ELR (cell line): ENCODE measurements around the gene ZFP62.
"Not testable (repeated sequence)": the region's sequence is repeated elsewhere in the genome, so short reads cannot be mapped to it uniquely, and the experiment has no call there.

Experiments used
- DNase-seq: peaks from one replicate; pipeline ENCODE4 v3.0.0-alpha.2; 2015; ENCODE audit warnings: low read depth

Gene ZFP62

DNA sequence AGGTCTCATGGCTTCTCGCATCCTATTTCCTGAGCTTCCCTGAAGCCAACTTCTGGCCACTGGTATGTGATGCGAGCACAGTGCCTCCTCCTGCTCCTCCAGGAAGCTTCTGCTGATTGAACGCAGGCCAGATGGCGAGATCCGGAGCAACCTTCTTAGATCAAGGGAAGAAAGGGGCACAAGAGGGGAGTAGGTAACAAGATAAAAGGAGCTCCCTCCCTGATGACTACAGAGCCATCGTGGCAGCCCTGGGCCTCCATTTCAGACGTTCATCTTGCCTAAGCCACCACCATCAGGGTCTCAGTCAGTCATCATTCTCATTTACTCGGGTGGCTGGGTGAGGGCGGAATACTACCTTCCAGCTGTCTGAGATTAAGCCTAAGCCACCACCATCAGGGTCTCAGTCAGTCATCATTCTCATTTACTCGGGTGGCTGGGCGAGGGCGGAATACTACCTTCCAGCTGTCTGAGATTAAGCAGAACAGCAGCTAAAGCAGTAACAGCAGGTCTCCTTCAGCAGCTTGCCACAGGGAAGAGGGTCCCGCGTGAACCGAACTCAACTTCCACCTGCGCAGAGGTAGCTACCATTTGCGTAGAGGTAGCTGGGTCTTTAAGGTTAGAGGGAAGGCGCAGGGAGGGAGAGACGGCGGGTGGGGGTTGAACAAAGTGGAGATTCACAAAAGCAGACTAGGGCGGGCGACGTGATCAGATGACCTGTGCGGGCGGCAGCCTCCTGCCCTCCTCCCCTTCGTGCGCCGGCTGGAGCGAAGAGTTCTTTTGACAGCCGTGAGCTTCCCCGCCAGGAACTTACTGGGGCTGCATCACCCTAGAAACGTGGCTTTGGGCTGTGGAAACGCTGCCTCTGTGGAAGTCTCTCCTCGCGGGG, 30.6 kb downstream of the ZFP62 start:
- peak; percentile 60 for DNase-seq

DNA sequence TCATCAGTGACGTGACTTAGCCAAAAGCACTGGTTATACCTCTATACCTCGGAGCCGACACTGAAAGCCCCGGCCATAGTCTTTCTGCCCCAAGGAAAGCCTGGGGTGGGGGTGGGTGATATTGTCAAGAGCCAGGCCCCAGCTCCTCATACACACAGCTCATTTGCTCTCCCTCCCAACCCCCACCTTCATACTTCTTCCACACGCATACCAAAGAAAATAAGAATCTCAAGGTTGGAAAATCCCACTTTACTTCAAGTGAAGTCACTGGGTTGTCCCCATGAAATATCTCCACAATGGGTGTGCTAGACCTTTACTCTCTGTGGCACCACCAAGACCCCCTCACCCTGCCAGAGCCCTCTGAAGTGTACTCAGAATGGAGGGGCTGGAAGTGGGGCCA, 31.4 kb downstream of the ZFP62 start:
- no peak for DNase-seq

DNA sequence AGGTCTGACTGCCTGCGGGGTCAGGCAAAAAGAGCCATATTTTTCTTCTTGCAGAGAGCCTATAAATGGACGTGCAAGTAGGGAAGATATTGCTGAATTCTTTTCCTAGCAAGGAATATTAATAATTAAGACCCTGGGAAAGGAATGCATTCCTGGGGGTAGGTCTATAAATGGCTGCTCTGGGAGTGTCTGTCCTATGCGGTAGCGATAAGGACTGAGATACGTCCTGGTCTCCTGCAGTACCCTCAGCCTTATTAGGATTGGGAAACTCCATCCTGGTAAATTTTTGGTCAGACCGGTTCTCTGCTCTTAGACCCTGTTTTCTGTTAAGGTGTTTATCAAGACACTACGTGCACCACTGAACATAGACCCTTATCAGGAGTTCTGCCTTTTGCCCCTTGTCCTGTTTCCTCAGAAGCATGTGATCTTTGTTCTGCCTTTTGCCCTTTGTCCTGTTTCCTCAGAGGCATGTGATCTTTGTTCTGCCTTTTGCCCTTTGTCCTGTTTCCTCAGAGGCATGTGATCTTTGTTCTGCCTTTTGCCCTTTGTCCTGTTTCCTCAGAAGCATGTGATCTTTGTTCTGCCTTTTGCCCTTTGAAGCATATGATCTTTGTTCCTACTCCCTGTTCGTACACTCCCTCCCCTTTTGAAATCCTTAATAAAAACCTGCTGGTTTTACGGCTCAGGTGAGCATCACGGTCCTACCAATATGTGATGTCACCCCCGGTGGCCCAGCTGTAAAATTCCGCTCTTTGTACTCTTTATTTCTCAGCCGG, 32.1 kb downstream of the ZFP62 start:
- DNase-seq = not testable (repeated sequence)

DNA sequence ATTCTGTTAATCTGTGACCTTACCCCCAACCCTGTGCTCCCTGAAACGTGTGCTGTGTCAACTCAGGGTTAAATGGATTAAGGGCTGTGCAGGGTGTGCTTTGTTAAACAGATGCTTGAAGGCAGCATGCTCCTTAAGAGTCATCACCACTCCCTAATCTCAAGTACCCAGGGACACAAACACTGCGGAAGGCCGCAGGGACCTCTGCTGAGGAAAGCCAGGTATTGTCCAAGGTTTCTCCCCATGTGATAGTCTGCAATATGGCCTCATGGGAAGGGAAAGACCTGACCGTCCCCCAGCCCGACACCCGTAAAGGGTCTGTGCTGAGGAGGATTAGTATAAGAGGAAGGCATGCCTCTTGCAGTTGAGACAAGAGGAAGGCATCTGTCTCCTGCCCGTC, 33.7 kb downstream of the ZFP62 start:
- DNase-seq = not testable (repeated sequence)

DNA sequence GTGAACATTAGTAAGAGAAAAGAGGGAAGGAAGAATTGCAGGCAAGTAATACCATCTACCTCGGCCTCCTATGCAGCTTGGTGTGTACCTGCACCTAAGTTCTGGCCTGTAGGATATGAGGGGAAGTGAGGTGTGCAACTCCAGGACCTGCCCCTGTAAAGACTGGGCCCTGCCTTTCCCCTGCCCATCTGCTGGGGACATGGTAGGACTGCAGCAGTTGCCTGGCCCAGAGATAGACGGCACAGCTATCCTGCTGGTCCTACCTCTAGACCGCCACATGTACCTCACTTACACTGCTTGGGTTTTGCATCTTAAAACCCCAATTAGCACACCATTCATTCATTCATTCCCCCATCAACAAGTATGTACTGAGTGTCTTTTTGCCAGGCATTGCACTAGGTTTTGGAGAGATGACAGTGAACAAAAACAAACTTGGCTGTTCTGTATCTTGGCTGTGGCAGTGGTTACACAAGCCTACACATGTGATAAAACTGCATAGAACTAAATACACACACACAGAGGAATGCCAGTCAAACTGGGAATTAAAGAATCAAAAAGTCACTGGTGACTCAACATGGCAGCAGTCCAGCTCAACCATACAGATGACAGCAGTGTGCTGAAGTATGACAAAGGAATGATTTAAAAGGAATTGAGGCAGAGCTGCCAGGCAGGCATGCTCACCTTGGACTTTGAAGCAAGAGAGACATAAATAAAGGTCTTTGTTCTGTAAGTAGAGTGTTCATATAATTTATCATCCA, 35.1 kb downstream of the ZFP62 start:
- DNase-seq = peak; percentile 77

DNA sequence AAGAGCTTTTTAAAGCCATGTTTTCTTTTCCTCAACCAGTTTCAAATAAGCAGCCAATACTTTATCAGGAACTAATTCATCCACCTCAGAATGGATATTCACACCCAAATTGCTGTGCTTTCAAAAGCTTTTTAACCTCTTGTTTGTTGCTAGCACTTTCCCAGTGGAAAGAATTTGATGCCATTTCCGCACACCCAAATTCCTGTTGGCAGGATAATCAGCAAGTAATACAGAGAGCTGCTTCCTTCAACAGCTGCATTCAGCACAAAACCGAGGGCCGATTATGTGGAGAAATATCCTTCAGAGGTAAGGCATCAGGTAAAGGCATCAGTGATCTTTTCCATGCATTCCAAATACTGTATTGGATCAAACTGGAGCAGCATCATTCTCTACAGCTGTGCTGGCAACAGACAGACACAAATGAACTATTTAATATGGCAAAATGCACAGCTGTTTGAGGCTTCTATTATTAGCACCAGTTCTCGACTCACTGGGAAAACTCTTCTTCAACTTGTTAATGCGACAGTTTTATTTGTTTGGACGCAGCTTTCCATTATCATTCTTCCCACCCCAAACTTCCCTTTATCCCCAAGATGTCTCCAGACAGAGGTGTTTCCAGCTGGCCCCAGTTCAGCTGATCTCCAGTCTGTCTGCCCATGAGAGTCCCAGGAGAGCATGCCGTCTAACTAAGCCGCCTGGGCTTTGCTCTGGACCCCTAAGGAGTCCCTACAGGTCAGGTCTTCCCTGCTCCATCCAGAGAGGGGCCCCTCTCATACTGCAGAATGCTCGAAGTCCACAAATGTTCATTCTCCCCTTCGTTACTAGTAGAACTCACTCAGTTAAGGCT, 36.2 kb downstream of the ZFP62 start:
- no peak for DNase-seq

DNA sequence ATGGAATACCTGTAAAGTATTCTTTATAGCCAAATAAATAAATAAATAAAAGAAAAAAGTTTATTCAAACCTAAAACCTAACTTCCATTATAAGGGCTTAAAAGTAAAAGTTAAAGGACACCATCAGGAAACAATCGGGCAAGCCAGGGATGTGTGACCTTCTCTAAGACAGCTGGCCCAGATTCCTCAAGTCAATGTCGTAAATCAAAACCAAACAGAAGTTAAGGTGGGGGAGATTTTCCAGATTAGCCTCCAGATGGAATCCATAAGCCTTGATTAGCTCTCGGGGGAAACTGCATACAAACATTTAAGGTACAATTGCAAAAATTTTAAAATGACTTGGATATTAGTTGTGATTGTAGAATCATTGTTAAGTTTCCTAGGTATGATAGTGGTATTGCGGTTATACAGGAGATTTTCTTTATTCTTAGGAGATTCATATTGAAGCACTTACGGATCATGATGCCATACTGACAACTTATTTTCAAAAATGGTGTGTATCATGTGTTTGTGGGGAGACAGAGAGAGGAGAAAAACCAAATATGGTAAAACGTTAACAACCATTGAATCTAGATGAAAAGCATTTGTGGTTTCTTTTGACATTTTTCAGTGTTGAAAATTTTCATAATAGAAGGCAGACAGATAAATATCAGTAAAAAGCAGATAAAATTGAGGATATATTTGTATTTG, 37.0 kb downstream of the ZFP62 start:
- no peak for DNase-seq

DNA sequence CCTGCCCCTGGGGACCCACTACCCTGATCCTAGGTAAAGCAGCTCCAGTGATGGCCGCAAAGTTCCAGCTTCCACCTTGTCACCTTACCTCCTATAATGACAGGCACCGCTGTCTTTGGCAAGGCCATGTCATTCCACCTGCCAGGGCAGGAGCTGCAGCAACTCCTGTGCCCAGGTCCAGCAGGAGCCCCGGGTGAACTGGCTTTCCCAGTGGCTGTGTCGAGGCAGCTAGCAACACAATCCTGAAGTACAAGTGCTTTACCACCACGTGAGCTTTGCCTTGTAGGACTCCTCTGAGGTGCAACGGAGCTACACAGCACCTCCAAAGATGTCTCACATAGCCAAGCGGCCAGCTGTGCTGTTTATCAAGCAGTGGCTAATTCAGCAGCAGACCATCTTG, 37.7 kb downstream of the ZFP62 start:
- no peak for DNase-seq

DNA sequence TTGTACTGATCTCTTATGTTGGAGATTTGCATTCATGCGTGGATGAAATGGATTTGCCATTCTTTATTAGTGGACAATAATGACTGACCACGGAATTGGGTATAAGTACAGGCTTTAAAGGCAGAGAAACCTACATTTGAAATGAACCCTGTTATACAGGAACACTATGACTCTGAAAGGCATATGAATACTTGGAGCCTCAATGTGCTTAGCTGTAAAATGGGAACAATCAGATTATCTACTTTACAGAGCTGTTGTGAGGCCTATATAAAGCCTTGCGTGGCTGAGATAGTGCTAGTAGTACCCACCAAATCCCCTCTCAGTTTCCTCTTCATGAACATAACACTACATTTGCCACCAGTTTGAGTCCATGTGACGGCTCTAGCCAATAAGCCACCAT, 39.5 kb downstream of the ZFP62 start:
- DNase-seq = no peak

DNA sequence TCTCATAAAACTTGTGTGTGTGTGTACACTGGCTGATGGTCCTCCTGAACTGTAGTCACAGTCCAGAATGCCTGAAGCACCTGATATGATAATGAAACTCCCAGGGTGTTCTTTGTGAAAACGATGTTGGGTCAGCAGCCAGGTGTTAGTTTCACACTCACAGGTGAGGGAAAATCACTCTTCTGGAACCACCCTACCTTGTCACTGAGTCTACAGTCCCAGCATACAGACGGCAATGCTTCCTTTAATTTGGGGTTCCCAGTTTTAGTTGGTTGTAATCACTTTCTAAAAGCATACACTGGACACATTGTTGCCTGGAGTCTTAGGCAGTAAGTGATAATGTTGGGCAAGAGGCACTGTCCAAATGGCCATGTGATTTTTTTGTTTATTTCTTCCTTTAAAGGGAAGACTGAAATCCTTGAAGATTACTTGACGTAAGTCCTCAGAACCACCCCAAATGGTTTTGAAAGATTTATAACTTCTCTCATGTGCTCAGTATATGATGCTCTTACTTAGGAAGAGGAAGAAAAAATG, 40.2 kb downstream of the ZFP62 start:
- DNase-seq = no peak

DNA sequence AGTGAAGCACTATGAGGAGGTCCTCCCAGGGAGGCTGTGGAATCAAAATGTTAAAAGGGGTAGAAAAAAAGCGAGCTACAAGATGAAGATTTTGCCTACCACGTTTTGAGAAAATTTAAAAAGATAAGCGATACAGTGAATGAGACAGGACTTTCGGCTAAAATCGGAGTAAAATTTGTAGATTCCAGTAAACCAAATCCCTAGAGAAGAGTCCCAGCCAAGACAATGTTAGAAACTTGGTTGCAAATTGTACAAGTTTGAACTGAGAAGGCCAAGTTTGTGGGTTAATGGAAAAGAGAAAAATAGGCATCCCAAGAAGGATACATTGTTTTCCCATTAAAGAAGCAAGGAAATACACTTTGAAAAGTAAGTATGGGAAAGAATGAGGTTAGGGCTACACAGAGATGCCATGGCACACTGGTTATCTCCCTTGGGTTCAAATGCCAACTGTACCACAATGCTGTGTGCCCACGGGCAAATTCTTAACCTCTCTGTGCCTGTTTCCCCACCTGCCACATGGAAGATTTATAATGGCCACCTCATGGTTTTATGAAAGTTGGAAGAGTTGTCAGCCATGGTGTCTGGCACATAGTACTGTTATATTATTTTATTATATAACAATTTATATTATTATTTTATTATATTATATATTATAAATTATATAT, 42.3 kb downstream of the ZFP62 start:
- no peak for DNase-seq

DNA sequence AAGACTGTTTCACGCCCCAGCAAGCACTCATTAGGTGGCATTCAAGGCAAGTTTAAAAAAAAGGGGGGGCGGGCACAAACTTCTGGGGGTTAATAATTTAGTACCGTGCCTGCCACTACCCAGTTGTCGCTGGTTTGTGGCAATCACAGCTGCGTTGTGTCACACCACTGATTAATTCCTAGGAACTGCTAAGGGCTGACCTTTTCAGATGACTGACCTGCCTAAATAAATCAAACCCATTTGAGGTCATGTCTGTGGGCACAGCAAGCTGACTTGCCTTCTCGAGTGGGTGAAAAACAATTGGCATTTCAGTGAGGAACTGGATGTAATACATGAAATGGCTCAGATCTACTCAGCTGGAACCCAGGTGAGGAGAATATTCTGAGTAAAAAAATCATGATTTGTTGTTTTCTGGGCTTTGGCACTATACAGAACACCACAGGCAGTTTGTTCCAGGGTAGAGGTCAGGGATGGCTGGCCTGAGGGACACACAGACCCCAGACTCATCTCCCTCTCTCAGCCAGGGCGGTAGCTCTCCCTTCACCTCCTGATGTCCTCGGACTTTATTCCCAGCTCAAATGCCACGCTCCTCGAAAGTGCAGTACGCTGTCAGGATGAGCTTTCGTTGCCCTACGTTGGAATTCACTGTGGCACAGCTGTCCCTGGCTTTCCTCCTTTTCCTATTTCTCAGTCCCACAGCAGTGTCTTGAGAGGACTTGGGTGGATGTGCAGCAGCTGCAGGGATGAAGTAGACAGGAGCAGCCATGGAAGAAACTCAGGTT, 43.0 kb downstream of the ZFP62 start:
- no peak for DNase-seq

DNA sequence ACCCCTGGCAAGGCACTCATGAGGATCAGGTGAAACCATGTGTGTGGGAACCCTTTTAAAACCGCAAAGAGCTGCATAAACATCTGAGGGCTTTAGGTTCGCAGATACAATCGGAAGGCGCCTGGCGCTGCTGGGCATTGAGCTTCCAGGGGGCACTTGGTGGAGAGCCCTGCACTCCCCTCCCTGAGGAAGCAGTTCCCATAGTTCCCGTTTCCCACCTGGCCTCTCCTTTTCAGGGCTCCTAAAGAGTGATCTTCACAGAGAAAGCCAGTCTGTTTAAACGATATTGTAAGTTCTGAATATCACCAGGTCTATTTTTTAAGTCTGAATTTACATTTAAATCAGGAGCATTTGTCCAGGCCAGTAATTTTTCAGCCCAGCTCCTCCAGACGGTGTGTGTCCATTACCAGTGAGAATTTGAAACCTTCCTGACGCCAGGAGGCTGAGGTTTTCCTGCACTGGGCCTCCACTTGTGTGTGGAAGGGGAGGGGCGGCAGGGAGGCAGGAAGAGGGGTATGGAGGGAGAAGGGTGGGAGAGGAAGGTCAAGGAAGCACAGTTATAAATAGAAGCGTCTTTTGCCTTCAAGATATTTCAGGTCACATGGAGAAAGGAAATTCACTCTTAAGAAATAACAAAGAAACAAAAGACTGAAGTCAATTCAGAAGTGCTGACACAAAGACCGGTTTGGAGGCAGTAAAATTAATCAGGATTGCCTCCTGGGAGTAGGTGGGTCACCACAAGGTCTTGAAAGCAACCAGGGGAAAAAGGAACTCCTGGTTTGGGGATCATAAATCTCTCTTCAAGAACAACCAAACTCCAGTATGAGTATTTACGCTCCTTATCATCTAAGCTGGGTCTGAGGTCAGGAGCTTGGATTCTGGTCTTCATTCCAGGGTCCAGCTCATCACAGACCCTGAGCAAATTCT, 44.2 kb downstream of the ZFP62 start:
- DNase-seq = no peak

DNA sequence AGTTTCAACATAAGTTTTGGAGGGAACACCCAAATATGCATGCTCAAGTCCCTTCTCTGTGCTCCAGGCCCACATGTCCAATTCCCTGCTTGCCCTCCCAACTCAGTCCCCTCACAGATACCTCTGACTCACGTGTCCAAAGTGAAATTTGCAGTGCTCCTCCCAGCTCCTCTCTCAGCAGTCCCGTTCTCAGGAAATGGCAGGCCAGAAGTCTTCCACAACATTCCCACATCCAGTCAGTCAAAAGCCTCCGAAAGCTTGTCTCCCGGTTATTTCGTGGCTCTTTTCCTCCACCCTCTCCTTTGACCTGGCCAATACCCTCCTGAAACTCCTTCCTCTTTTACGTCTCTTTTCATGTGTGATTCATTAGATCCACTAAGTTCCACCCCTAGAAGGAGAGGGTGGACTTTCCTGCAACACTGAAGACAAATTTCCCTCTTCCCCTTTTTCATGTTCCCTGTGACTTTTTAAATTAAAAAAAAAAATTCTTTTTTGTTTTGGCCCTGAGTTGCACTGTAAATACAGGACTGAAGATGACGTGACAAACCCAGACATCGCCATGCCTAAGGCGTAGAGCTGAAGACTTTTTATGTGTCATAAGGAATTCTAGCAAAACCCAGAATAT, 45.7 kb downstream of the ZFP62 start:
- DNase-seq = no peak

DNA sequence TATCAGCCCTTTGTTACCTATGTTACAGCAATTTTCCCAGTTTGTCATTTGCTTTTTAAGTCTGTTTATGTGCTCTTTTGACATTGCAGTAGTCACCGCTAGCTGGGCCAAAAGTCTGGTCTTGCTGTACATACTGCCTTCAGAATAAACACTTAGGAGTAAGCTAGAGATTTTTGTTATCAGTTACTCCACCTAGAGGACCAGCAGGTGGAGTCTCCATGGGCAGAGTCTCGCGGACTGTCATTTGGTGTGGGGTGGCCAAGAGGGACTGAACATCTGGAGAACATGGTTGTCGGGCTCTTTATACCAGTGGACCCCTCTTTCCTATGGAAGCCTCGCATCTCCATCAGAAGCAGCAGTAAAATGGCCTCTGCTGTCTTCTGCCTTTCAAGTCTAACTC, 47.7 kb downstream of the ZFP62 start:
- DNase-seq = no peak

DNA sequence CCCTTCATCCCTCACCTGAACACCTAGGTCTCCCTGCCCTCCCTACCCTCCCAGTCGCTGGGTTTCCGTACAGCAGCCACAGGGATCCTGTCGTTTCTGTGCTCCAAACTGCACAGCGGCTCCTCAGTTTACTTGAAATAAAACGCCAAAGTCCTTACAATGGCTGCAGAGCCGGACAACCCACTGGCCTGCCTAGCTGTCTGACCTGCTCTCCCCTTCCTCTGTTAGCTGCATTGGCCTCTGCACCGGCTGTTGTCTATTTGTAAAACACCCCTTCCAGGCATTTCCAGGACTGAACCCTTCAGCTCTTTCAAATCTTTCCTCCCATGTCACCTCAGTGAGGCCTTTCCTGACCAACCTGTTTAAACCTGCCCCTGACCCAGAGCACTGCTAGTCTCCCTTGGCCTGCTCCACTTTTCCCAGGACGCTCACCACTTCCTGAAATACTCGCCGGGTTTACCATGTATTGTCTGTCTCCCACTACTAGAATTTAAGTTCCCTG, 49.4 kb downstream of the ZFP62 start:
- no peak for DNase-seq

DNA sequence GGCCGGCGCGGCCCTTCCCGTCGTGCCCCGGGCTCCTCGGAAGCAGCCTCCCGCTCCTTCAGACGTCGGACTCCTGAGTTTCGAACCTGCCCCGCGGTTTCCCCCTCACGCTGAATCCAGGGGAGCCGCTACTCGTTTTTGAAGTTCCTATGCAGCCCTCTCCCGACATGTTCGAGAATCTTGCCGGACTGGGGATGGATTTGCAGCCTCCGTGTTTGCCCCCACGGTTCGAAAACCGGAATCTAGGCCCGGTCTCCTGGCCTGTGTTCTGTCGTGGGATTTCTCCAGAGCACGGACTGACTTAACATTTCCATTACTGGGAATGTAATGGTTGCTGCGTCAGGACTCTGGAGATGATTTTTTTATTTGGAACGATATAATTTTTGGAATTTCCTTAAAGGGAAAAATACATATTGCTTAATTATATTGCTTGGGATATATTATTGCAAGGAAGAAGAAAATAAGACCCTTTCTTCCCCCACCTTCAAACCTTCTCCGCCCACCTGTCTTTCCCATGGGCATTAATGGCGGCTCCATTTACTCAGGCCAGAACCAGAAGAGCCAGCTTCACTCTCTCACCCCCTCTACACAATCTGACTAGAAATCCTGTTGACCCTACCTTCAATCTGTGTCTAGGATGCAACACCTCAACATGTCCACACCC, 50.0 kb downstream of the ZFP62 start:
- DNase-seq = peak; percentile 58
